Keratinocyte (primary cell): Measurements from ENCODE around the gene WRAP73. TPM values are rescaled to one million over a fixed set of nuclear protein-coding genes. Genes with fewer than 3 reads are reported as not detected.

ENCODE experiments used
- DNase-seq: peaks from one replicate; pipeline ENCODE4 v3.0.0-alpha.2; 2011; ENCODE audit warnings: low read depth, missing footprints, low spot score
- FAIRE-seq: peaks from 2 replicates; lab custom pipeline; 2011; peaks lifted over from hg19 to GRCh38; lab: Jason Lieb, UNC
- H2AFZ ChIP-seq: 2 replicates; pipeline ENCODE4 v1.6.0; 2012; ENCODE audit warnings: low read length, control low read depth, inconsistent platforms; ENCODE audit not compliant: control insufficient read depth
- H3K27ac ChIP-seq: 2 replicates; pipeline ENCODE4 v1.5.1; 2011; ENCODE audit warnings: low read length; ENCODE audit not compliant: control insufficient read depth, insufficient read depth
- H3K27me3 ChIP-seq: 3 replicates; pipeline ENCODE4 v1.6.0; 2011; ENCODE audit warnings: low read length; ENCODE audit not compliant: control insufficient read depth, insufficient read depth; ENCODE audit errors: extremely low read depth
- H3K36me3 ChIP-seq, 2 experiments: 2 replicates in 1 of 2; 3 replicates in 1 of 2; pipeline ENCODE4 v1.5.1; 2011; ENCODE audit warnings: low read length in 2 of 2, mild to moderate bottlenecking in 1 of 2; ENCODE audit not compliant: control insufficient read depth in 2 of 2, insufficient read depth in 2 of 2; ENCODE audit errors: extremely low read depth in 1 of 2
- H3K4me1 ChIP-seq: 3 replicates; pipeline ENCODE4 v1.5.1; 2011; ENCODE audit warnings: low read length; ENCODE audit not compliant: control insufficient read depth, insufficient read depth; ENCODE audit errors: extremely low read depth
- H3K4me2 ChIP-seq: 3 replicates; pipeline ENCODE4 v1.6.0; 2011; ENCODE audit warnings: low read depth, low read length; ENCODE audit not compliant: control insufficient read depth, insufficient read depth; ENCODE audit errors: extremely low read depth
- H3K4me3 ChIP-seq, 3 experiments: fragments of 200-600 bp in 1 of 3; sonication (generic) in 1 of 3; 2 replicates in 2 of 3; 3 replicates in 1 of 3; pipeline ENCODE4 v1.5.1; 2011 to 2016; ENCODE audit warnings: low read length in 3 of 3, mild to moderate bottlenecking in 3 of 3, control low read depth in 2 of 3, inconsistent platforms in 1 of 3, low read depth in 1 of 3, mixed read lengths in 1 of 3, mixed run types in 1 of 3, moderate library complexity in 1 of 3; ENCODE audit not compliant: control insufficient read depth in 2 of 3, insufficient read depth in 2 of 3; ENCODE audit errors: extremely low read depth in 1 of 3
- H3K79me2 ChIP-seq: 2 replicates; pipeline ENCODE4 v1.6.0; 2012; ENCODE audit warnings: low read length; ENCODE audit not compliant: control insufficient read depth, insufficient read depth
- H3K9ac ChIP-seq: 3 replicates; pipeline ENCODE4 v1.6.0; 2011; ENCODE audit warnings: low read length; ENCODE audit not compliant: control insufficient read depth, insufficient read depth; ENCODE audit errors: extremely low read depth
- H3K9me1 ChIP-seq: 3 replicates; pipeline ENCODE4 v1.6.0; 2011; ENCODE audit warnings: low read length; ENCODE audit not compliant: control insufficient read depth, insufficient read depth; ENCODE audit errors: extremely low read depth
- H3K9me3 ChIP-seq: 2 replicates; pipeline ENCODE4 v1.5.1; 2012; ENCODE audit warnings: low read depth, low read length; ENCODE audit not compliant: control insufficient read depth
- H4K20me1 ChIP-seq: 3 replicates; pipeline ENCODE4 v1.6.0; 2011; ENCODE audit warnings: low read length; ENCODE audit not compliant: control insufficient read depth, insufficient read depth; ENCODE audit errors: extremely low read depth
- CTCF ChIP-seq, 3 experiments: IDR thresholded peaks in 1 of 3; conservative IDR thresholded peaks in 1 of 3; optimal IDR thresholded peaks in 1 of 3; 2 replicates in 2 of 3; 3 replicates in 1 of 3; pipeline versions ENCODE3 to v1.5.1; 2011; ENCODE audit warnings: low read length in 3 of 3, mild to moderate bottlenecking in 3 of 3, moderate library complexity in 2 of 3, control low read depth in 1 of 3, inconsistent platforms in 1 of 3; ENCODE audit not compliant: insufficient read depth in 2 of 3; ENCODE audit errors: extremely low read depth in 1 of 3
- EZH2 ChIP-seq: IDR thresholded peaks from one replicate; pipeline ENCODE4 v1.6.1; 2012; ENCODE audit warnings: inconsistent platforms, mild to moderate bottlenecking, low read length, moderate library complexity
- dilution Hi-C: fragments of 300-500 bp; cut with MboI; formaldehyde crosslinking; loops from one replicate; pipeline ENCODE4 v1.7.0; 2020; ENCODE audit warnings: low sequenced_read_pairs; ENCODE audit not compliant: extremely low pct_ligation_motif_present
- polyA plus RNA-seq, 5 experiments: library from polyadenylated mRNA; depleted of rRNA in 3 of 5; stranded (reverse) in 3 of 5; stranded (forward) in 1 of 5; unstranded in 1 of 5; fragments of >200 nt; gene quantifications; 1 replicate in 1 of 5; 2 replicates in 3 of 5; 3 replicates in 1 of 5; pipeline versions ENCODE4 v1.2.1 to v1.2.3, GENCODE V29; 2011 to 2012; ENCODE audit warnings: missing spikeins in 2 of 5, low read depth in 1 of 5, low replicate concordance in 1 of 5

The WRAP73 gene
- polyA plus RNA-seq, 1 donor (not counting 4 experiments of a cell fraction or from before 2014, with no cell fraction given) = 18.9 TPM

GRCh38 chr1:3652548-3653285 is 2.8 kb upstream of the WRAP73 start:
- Histone ChIP-seq H3K9ac (no peak overlapping the region), H3K9me3 (no peaks in the 10 kb centered on the region), H4K20me1 (no peaks in the 10 kb centered on the region), H3K79me2 (peaks cover 6% of the 10 kb centered on the region), H3K4me3 (no peak overlapping the region), H3K4me1 (peaks cover 8% of the 10 kb centered on the region), H3K9me1 (no peaks in the 10 kb centered on the region), H3K27ac (no peak overlapping the region), H2AFZ (no peak overlapping the region), H3K4me2 (peak overlapping the region; percentile 41), H3K36me3 (peaks cover 0 to 2% of the 10 kb centered on the region in 2 experiments), H3K27me3 (peaks cover 57% of the 10 kb centered on the region)
- dilution Hi-C loops = no loop called here
- no peak for DNase-seq
- no peak for FAIRE-seq
- TF ChIP-seq CTCF (optimal IDR thresholded peaks at IDR 0.05 in 1 of 3, IDR thresholded peaks at IDR 0.05 in 1 of 3, conservative IDR thresholded peaks at IDR 0.05 in 1 of 3; ENCODE audit: extremely low read depth in 1 of 3, insufficient read depth in 2 of 3, low read length in 3 of 3) = no peak
- TF ChIP-seq EZH2 = no peak

GRCh38 chr1:3651930-3652547 is 2.1 kb upstream of the WRAP73 start, which contains the start of gene TP73:
TSS of gene TP73 (plus strand) at chr1:3652516. CDS start at chr1:3682366, 29,850 bp downstream.
- Histone ChIP-seq H3K9me3 (no peaks in the 10 kb centered on the region), H3K79me2 (peaks cover 6% of the 10 kb centered on the region), H3K36me3 (peaks cover 0 to 2% of the 10 kb centered on the region in 2 experiments), H3K9ac (no peak within 1 kb of the TSS), H3K27me3 (peaks cover 50% of the 10 kb centered on the region), H3K4me1 (peaks cover 8% of the 10 kb centered on the region), H2AFZ (no peak within 1 kb of the TSS), H4K20me1 (no peaks in the 10 kb centered on the region), H3K4me2 (peak within 1 kb of the TSS; percentile 41), H3K9me1 (no peaks in the 10 kb centered on the region), H3K27ac (no peak within 1 kb of the TSS), H3K4me3 (no peak within 1 kb of the TSS)
- no peak for DNase-seq
- no peak for TF ChIP-seq EZH2
- TF ChIP-seq CTCF (optimal IDR thresholded peaks at IDR 0.05 in 1 of 3, IDR thresholded peaks at IDR 0.05 in 1 of 3, conservative IDR thresholded peaks at IDR 0.05 in 1 of 3; ENCODE audit: extremely low read depth in 1 of 3, insufficient read depth in 2 of 3, low read length in 3 of 3) = no peak
- FAIRE-seq = no peak
- dilution Hi-C loops = no loop called here
